ENCODE results near the gene SMARCA4. TPM values are rescaled to one million over a fixed set of nuclear protein-coding genes. Genes with fewer than 3 reads are reported as not detected.
A peak's percentile ranks its signal among the peaks of the same experiment; 100 is the strongest.

The SMARCA4 gene
- total RNA-seq, result 10 to 100 TPM; 26.3 to 45.8 (median 27.7) TPM
- long read RNA-seq, partial matches to known transcripts, result 3 of 4 reads
- long read RNA-seq, other reads (novel, unspliced or antisense), result 1 of 4 reads

GRCh38 chr19:10960314-10961072 is at the start of gene SMARCA4:
Gene SMARCA4 (plus strand): TSS chr19:10961030. CDS start chr19:10984152, 23,122 bp downstream.
- H3K9me3 ChIP-seq, result no peaks in the 10 kb centered on the region
- WGBS (ENCODE audit: insufficient coverage, low coverage, low lambda C conversion rate, missing lambda C conversion rate), result 0% methylated on average over 19 of the region's 100 CpGs
- intact Hi-C loops (cut with DNase I), result no loop called here
- TF ChIP-seq POLR2A (IDR thresholded peaks at IDR 0.05) (peak; percentile 91), CTCF (IDR thresholded peaks at IDR 0.05) (no peak)
- peak within 1 kb of the TSS; percentile 81 to 85 (median 84) for H3K27ac ChIP-seq
- H3K4me3 ChIP-seq, result peak within 1 kb of the TSS; percentile 84 to 91 (median 87)
- DNase-seq (peak; percentile 98 to 99 (median 98)), ATAC-seq (peak; percentile 91 to 98 (median 95))
- peaks cover 0 to 13% (median 4%) of the 10 kb centered on the region in 4 donors for H3K4me1 ChIP-seq
- H3K27me3 ChIP-seq, result no peaks in the 10 kb centered on the region
- H3K36me3 ChIP-seq, result no peaks in the 10 kb centered on the region

GRCh38 chr19:10911579-10912363 is 49.1 kb upstream of the SMARCA4 start:
- TF ChIP-seq CTCF (IDR thresholded peaks at IDR 0.05) (no peak), POLR2A (IDR thresholded peaks at IDR 0.05) (no peak)
- no peak for ATAC-seq
- DNase-seq, result peak in 1 of 3 donors; percentile 38
- intact Hi-C loops (cut with DNase I), result no loop called here
- WGBS (ENCODE audit: insufficient coverage, low coverage, low lambda C conversion rate, missing lambda C conversion rate), result 91% methylated on average over 4 of the region's 31 CpGs
- no peaks in the 10 kb centered on the region for H3K4me1 ChIP-seq
- H3K27me3 ChIP-seq, result no peaks in the 10 kb centered on the region
- peaks cover 0 to 38% (median 4%) of the 10 kb centered on the region in 4 donors for H3K36me3 ChIP-seq
- H3K9me3 ChIP-seq, result no peaks in the 10 kb centered on the region
- H3K27ac ChIP-seq, result no peak overlapping the region
- no peak overlapping the region for H3K4me3 ChIP-seq

GRCh38 chr19:10912619-10913018 is 48.2 kb upstream of the SMARCA4 start:
- intact Hi-C loops (cut with DNase I), result no loop called here
- TF ChIP-seq POLR2A (IDR thresholded peaks at IDR 0.05), result no peak
- no peak for TF ChIP-seq CTCF (IDR thresholded peaks at IDR 0.05)

GRCh38 chr19:10913716-10914340 is 47.0 kb upstream of the SMARCA4 start:
- no peaks in the 10 kb centered on the region for H3K9me3 ChIP-seq
- DNase-seq (peak in 1 of 3 donors; percentile 39), ATAC-seq (no peak)
- no peak for TF ChIP-seq CTCF (IDR thresholded peaks at IDR 0.05)
- TF ChIP-seq POLR2A (IDR thresholded peaks at IDR 0.05), result no peak
- H3K4me1 ChIP-seq, result no peaks in the 10 kb centered on the region
- H3K27me3 ChIP-seq, result no peaks in the 10 kb centered on the region
- intact Hi-C loops (cut with DNase I), result no loop called here
- H3K36me3 ChIP-seq, result peaks cover 0 to 28% (median 1%) of the 10 kb centered on the region in 4 donors
- WGBS (ENCODE audit: insufficient coverage, low coverage, low lambda C conversion rate, missing lambda C conversion rate), result no CpG with 5 or more reads among the region's 24 CpGs
- no peak overlapping the region for H3K27ac ChIP-seq
- H3K4me3 ChIP-seq, result no peak overlapping the region

More at GRCh38 chr19:10912619-10913018, 48.2 kb upstream of the SMARCA4 start:
- DNase-seq, result peak in 1 of 3 donors; percentile 42
- 100% methylated on average over 12 of the region's 18 CpGs for WGBS (ENCODE audit: insufficient coverage, low coverage, low lambda C conversion rate, missing lambda C conversion rate)
- no peak for ATAC-seq
- peaks cover 0 to 38% (median 4%) of the 10 kb centered on the region in 4 donors for H3K36me3 ChIP-seq
- H3K4me3 ChIP-seq, result no peak overlapping the region
- H3K27me3 ChIP-seq, result no peaks in the 10 kb centered on the region
- no peak overlapping the region for H3K27ac ChIP-seq
- H3K4me1 ChIP-seq, result no peaks in the 10 kb centered on the region
- H3K9me3 ChIP-seq, result no peaks in the 10 kb centered on the region

All from right lobe of liver (tissue), 6 donors.